D721Med (cell line): ENCODE measurements around the gene ASCC2.

ENCODE experiments used
- DNase-seq: peaks from one replicate; pipeline ENCODE4 v3.0.0; 2011; ENCODE audit warnings: low spot score; ENCODE audit not compliant: insufficient read length
- FAIRE-seq: peaks from 2 replicates; lab custom pipeline; 2011; peaks lifted over from hg19 to GRCh38; lab: Jason Lieb, UNC
- TF ChIP-seq, protein P1 (sequence below): IDR thresholded peaks from 2 replicates; pipeline ENCODE4 v1.5.1; 2012; ENCODE audit warnings: mild to moderate bottlenecking, control low read depth; ENCODE audit not compliant: insufficient read depth; ENCODE audit errors: missing control alignments

Gene ASCC2

DNA sequence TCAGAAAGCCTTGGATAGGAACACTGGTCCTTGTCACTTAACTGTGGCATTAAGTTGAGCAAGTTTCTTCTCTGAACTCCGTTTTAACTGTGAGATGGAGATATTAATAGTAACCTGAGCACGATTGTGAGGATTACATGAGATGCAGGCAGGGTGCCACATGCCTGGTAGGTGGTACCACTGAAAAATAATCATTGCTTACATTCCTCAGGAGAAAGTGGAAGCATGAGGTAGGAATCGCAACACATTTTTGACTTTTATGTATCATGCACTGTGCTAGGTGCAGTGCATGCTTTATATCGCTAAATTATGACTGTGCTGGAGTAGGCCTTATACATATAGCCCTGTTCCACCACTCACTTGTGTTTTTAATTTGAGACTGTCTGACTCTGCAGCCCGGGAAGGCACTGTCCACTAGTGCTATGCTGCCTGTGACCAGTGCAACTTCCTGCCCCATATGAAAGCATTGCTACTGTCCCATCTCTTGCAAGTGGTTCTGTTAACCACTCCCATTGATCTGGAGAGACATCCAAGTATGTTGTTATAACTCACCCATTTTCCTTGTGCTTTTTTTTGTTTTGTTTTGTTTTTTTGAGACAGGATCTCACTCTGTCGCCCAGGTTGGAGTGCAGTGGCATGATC lies 69.9 kb downstream of the ASCC2 start:
- DNase-seq (no peak), FAIRE-seq (no peak)
- TF ChIP-seq, protein P1, sequence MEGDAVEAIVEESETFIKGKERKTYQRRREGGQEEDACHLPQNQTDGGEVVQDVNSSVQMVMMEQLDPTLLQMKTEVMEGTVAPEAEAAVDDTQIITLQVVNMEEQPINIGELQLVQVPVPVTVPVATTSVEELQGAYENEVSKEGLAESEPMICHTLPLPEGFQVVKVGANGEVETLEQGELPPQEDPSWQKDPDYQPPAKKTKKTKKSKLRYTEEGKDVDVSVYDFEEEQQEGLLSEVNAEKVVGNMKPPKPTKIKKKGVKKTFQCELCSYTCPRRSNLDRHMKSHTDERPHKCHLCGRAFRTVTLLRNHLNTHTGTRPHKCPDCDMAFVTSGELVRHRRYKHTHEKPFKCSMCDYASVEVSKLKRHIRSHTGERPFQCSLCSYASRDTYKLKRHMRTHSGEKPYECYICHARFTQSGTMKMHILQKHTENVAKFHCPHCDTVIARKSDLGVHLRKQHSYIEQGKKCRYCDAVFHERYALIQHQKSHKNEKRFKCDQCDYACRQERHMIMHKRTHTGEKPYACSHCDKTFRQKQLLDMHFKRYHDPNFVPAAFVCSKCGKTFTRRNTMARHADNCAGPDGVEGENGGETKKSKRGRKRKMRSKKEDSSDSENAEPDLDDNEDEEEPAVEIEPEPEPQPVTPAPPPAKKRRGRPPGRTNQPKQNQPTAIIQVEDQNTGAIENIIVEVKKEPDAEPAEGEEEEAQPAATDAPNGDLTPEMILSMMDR = no peak

DNA sequence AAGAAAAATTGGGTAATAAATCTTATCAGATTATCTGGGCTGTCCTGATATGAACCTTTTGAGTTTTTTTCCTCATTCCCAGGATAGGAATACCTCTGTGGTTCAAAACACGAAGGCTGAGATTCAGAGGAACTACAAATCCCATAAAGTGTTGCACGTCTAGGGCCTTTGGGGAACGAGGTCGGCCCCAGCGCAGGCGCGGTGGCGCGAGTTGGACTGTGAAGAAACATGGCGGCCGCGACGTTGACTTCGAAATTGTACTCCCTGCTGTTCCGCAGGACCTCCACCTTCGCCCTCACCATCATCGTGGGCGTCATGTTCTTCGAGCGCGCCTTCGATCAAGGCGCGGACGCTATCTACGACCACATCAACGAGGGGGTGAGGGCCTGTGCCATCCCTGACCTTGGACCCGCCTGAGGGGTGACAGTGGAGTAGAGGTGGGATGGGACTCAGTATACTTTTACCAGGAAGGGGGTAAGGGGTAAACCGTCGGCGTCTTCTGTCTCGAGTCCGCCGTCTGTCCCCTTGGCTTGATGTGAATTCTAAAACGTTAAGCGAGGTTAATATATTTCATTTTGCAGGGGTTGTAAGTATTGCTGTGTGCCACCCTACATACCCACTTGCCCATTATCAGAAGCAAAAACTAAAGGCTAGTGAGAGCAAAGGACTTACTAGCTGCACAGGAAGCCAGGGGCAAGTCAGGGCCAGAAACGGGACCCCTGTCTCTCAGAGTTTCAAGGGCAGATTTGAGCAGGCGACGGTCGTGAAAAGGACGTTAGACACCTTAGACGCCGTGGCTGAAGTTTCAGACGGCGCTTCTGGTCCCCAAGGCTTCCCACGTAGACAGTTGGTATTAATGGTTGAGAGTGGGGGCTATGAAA lies 70.7 kb downstream of the ASCC2 start, which contains the start of gene UQCR10:
Gene UQCR10, plus strand, starts transcription at position 199 of the 881 bp plus-strand sequence. Its CDS starts 30 bp downstream, at position 229.
- FAIRE-seq (no peak), DNase-seq (peak; percentile 62)
- TF ChIP-seq, protein P1 = no peak

DNA sequence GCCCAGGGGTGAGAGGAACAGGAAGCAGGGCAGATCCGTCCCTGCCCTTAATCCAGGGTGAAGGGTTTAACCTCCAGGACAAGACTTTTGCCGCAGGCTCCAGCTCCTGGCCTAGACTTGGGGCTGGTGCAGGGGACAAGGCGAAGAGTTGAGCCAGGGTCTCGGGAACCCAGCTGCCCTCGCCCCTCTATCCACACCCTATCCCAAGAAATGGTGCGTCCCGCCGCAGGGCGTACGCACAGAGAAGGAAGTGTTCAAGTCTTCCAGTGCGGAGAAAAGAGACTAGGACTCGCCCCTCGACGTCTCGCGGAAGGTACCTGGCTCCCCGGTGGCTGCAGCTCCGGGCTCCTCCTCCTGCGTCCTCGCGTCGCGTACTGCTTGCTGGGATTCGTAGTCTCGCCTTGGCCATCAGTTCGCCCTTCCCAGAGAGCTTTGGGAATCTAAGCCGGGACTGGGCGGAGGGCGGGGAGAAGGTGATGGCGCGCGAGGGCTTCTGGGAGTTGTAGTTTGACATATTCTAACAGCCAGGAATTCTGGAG lies 71.4 kb downstream of the ASCC2 start, which contains the start of gene ZMAT5:
Gene ZMAT5, minus strand, starts transcription at position 376 of the 539 bp plus-strand sequence. CDS start 18,463 bp downstream, outside the sequence.
- peak; percentile 82 for DNase-seq
- TF ChIP-seq, protein P1 = no peak
- FAIRE-seq = no peak

DNA sequence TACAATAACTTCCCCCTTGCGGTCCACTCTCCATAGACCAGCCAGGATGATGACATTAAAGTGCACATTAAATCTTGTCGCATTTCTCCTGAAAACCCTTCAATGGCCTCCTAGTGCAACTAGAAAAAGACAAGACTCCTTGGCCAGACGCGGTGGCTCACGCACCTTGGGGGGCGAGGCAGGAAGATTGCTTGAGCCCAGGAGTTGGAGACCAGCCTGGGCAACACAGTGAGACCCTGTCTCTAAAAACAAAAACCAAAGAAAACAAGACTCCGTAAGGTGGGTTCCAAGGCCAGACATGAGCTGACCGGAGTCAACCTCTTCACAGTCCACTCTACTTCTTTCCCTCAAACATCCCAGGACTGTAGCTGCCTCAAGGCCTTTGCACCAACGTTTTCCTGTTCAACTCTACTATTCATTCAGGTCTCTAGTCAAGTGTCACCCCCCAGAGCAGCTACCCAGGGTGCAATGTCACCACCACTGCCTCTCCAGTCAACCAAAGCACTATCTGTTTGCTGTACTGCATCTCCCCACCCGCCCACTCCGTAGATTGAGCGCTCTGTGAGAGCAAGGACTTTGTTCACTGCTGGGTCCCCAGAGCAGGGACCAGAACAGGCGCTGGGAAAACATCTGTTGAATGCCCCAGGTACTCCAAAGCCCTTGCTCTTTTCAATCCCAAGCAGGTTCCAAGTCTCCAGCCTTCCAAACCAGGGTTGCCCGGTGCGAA lies 72.0 kb downstream of the ASCC2 start:
- FAIRE-seq = no peak
- no peak for DNase-seq
- TF ChIP-seq, protein P1 = no peak

DNA sequence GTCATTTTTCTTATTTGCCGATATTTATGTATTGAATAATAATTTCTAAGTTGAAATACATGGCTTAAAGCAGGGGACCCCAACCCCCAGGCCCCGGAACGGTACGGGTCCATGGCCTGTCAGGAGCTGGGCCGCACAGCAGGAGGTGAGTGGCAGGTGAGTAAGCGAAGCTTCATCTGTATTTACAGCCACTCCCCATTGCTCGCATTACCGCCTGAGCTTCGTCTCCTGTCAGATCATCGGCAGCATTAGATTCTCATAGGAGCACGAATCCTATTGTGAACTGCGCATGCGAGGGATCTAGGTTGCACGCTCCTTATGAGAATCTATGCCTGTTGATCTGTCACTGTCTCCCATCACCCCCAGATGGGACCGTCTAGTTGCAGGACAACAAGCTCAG lies 75.8 kb downstream of the ASCC2 start:
- DNase-seq = no peak
- no peak for FAIRE-seq
- TF ChIP-seq, protein P1 = no peak

DNA sequence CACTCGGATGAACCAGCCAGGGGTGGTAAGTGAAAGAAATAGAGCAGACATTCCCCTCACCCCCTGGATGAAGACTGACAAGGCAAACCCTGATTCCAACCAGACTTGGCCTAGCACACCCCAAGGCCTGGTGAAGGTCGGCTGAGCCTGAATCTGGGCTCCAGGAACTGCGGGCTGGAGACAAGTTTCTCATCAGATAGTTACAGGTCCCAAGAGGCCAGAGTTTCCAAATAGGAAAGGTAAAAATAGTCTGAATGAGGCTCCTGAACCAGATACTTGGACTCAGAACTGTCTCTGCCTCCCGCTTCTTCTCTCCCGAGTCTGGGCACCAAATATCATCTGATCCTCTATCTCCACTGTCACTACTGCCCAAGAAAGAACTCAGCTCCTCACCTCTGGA lies 79.1 kb downstream of the ASCC2 start:
- FAIRE-seq = no peak
- no peak for DNase-seq
- TF ChIP-seq, protein P1 = no peak
